DOHH2 (cell line): ENCODE data around the gene CCDC83.
"Not testable (repeated sequence)": the region's sequence is repeated elsewhere in the genome, so short reads cannot be mapped to it uniquely, and the experiment has no call there.

Experiments
- H3F3A ChIP-seq: fragments of 200-600 bp; sonication (generic), shearing (Covaris generic); 2 replicates; pipeline ENCODE4 v1.6.0; 2016; ENCODE audit warnings: antibody characterized with exemption, mild to moderate bottlenecking; ENCODE audit not compliant: control insufficient read depth, insufficient read depth
- H3K27ac ChIP-seq: fragments of 200-600 bp; sonication (generic); 2 replicates; pipeline ENCODE4 v1.5.1; 2014; ENCODE audit warnings: low read depth, mild to moderate bottlenecking, low read length, moderate library complexity
- H3K27me3 ChIP-seq: fragments of 200-600 bp; sonication (generic); 2 replicates; pipeline ENCODE4 v1.6.1; 2014; ENCODE audit warnings: mild to moderate bottlenecking, low read length, mixed read lengths; ENCODE audit not compliant: control insufficient read depth
- H3K36me3 ChIP-seq: fragments of 200-600 bp; sonication (generic); 2 replicates; pipeline ENCODE4 v1.6.1; 2014; ENCODE audit warnings: mild to moderate bottlenecking, low read length, moderate library complexity, mixed read lengths; ENCODE audit not compliant: control insufficient read depth
- H3K4me1 ChIP-seq: fragments of 200-600 bp; sonication (generic); 2 replicates; pipeline ENCODE4 v1.6.1; 2014; ENCODE audit warnings: mild to moderate bottlenecking, low read length, mixed read lengths; ENCODE audit not compliant: control insufficient read depth
- H3K4me2 ChIP-seq: fragments of 200-600 bp; sonication (generic); 2 replicates; pipeline ENCODE4 v1.6.0; 2014; ENCODE audit warnings: mild to moderate bottlenecking, low read length, moderate library complexity
- H3K4me3 ChIP-seq: fragments of 200-600 bp; sonication (generic); 2 replicates; pipeline ENCODE4 v1.5.1; 2014; ENCODE audit warnings: mild to moderate bottlenecking, low read length, mixed read lengths
- H3K79me2 ChIP-seq: fragments of 200-600 bp; sonication (generic); 2 replicates; pipeline ENCODE4 v1.6.1; 2014; ENCODE audit warnings: mild to moderate bottlenecking, low read length, mixed read lengths; ENCODE audit not compliant: control insufficient read depth
- H3K9me2 ChIP-seq: fragments of 200-600 bp; sonication (generic); replicated peaks from 2 replicates; pipeline ENCODE4 v1.6.1; 2014; ENCODE audit warnings: mild to moderate bottlenecking, low read length, mixed read lengths; ENCODE audit not compliant: control insufficient read depth
- H3K9me3 ChIP-seq: fragments of 200-600 bp; sonication (generic); 2 replicates; pipeline ENCODE4 v1.6.1; 2014; ENCODE audit warnings: antibody characterized with exemption, low read length, mixed read lengths; ENCODE audit not compliant: control insufficient read depth, insufficient read depth
- H4K20me1 ChIP-seq: fragments of 200-600 bp; sonication (generic); 2 replicates; pipeline ENCODE4 v1.6.0; 2014; ENCODE audit warnings: low read depth, mild to moderate bottlenecking, antibody characterized with exemption, low read length, moderate library complexity; ENCODE audit not compliant: control insufficient read depth, insufficient read depth
- CTCF ChIP-seq: fragments of 200-600 bp; sonication (generic); IDR thresholded peaks from one replicate; pipeline ENCODE4 v1.5.1; 2014; ENCODE audit warnings: antibody characterized with exemption, mild to moderate bottlenecking, low read depth, low read length; ENCODE audit not compliant: poor library complexity, severe bottlenecking
- EZH2phosphoT487 ChIP-seq: fragments of 200-600 bp; sonication (generic); IDR thresholded peaks from 2 replicates; pipeline ENCODE4 v1.6.1; 2017; ENCODE audit warnings: borderline replicate concordance, mild to moderate bottlenecking, antibody characterized with exemption, low read length, moderate library complexity, mixed read lengths

CCDC83 gene

GRCh38 chr11:85847436-85847835 is 7.7 kb upstream of the CCDC83 start:
- Histone ChIP-seq H4K20me1 (no peaks in the 10 kb centered on the region), H3K4me3 (no peak overlapping the region), H3K4me2 (no peak overlapping the region), H3K27me3 (no peaks in the 10 kb centered on the region), H3K9me2 (no peaks in the 10 kb centered on the region), H3K36me3 (no peaks in the 10 kb centered on the region), H3K79me2 (no peaks in the 10 kb centered on the region), H3K9me3 (no peaks in the 10 kb centered on the region), H3F3A (0 out of 2 replicates have a peak, but pooled peaks cover 4% of the 10 kb centered on the region), H3K4me1 (no peaks in the 10 kb centered on the region), H3K27ac (no peak overlapping the region)
- TF ChIP-seq CTCF: no peak
- TF ChIP-seq EZH2phosphoT487: no peak

GRCh38 chr11:85848006-85848405 is 7.2 kb upstream of the CCDC83 start:
- no peaks in the 10 kb centered on the region for H3K27me3 ChIP-seq
- H3K4me1 ChIP-seq: no peaks in the 10 kb centered on the region
- 0 out of 2 replicates have a peak, but pooled peaks cover 4% of the 10 kb centered on the region for H3F3A ChIP-seq
- no peak overlapping the region for H3K4me3 ChIP-seq
- no peaks in the 10 kb centered on the region for H3K9me3 ChIP-seq
- no peak overlapping the region for H3K4me2 ChIP-seq
- no peak for TF ChIP-seq CTCF
- TF ChIP-seq EZH2phosphoT487: no peak
- no peak overlapping the region for H3K27ac ChIP-seq
- no peaks in the 10 kb centered on the region for H4K20me1 ChIP-seq
- no peaks in the 10 kb centered on the region for H3K79me2 ChIP-seq
- H3K9me2 ChIP-seq: no peaks in the 10 kb centered on the region
- H3K36me3 ChIP-seq: no peaks in the 10 kb centered on the region

GRCh38 chr11:85848556-85848955 is 6.6 kb upstream of the CCDC83 start:
- Histone ChIP-seq H3F3A (0 out of 2 replicates have a peak, but pooled peaks cover 4% of the 10 kb centered on the region), H3K9me3 (no peaks in the 10 kb centered on the region), H3K36me3 (no peaks in the 10 kb centered on the region), H3K4me2 (no peak overlapping the region), H3K27ac (no peak overlapping the region), H4K20me1 (no peaks in the 10 kb centered on the region), H3K4me3 (no peak overlapping the region), H3K27me3 (no peaks in the 10 kb centered on the region), H3K4me1 (no peaks in the 10 kb centered on the region), H3K79me2 (no peaks in the 10 kb centered on the region), H3K9me2 (no peaks in the 10 kb centered on the region)
- TF ChIP-seq EZH2phosphoT487 (no peak), CTCF (no peak)

GRCh38 chr11:85852754-85853153 is 2.4 kb upstream of the CCDC83 start:
- not testable (repeated sequence) for H3K9me2 ChIP-seq, H3K27ac ChIP-seq, H3F3A ChIP-seq, H3K36me3 ChIP-seq, H3K79me2 ChIP-seq, H3K4me2 ChIP-seq, H3K27me3 ChIP-seq, H3K9me3 ChIP-seq, H3K4me3 ChIP-seq, H4K20me1 ChIP-seq
- H3K4me1 ChIP-seq: peaks cover 12% of the 10 kb centered on the region

- not testable (repeated sequence) for H3F3A ChIP-seq, H3K9me2 ChIP-seq, H4K20me1 ChIP-seq, H3K9me3 ChIP-seq, H3K36me3 ChIP-seq, H3K79me2 ChIP-seq, H3K4me2 ChIP-seq, H3K27ac ChIP-seq, H3K4me3 ChIP-seq, H3K27me3 ChIP-seq
- peaks cover 12% of the 10 kb centered on the region for H3K4me1 ChIP-seq
Measured at GRCh38 chr11:85853541-85853940, 1.6 kb upstream of the CCDC83 start.
